IPS-20b (cell line): ENCODE results near the gene RASGEF1C.

Experiments used
- H3K27ac ChIP-seq: one replicate; pipeline ENCODE4 v1.5.1; 2013; ENCODE audit warnings: low read length
- H3K27me3 ChIP-seq: 2 replicates; pipeline ENCODE4 v1.6.1; 2013; ENCODE audit warnings: mild to moderate bottlenecking, low read length, inconsistent platforms; ENCODE audit not compliant: insufficient read depth
- H3K36me3 ChIP-seq: 2 replicates; pipeline ENCODE4 v1.6.1; 2013; ENCODE audit warnings: low read depth, mild to moderate bottlenecking, inconsistent platforms, low read length, moderate library complexity; ENCODE audit not compliant: insufficient read depth
- H3K4me1 ChIP-seq: 2 replicates; pipeline ENCODE4 v1.6.1; 2013; ENCODE audit warnings: mild to moderate bottlenecking, control low read depth, inconsistent platforms, low read length, moderate library complexity; ENCODE audit not compliant: insufficient read depth
- H3K4me3 ChIP-seq: 2 replicates; pipeline ENCODE4 v1.5.1; 2013; ENCODE audit warnings: mild to moderate bottlenecking, low read length, inconsistent platforms
- H3K9ac ChIP-seq: 2 replicates; pipeline ENCODE4 v1.6.1; 2013; ENCODE audit warnings: low read depth, mild to moderate bottlenecking, inconsistent platforms, low read length, moderate library complexity
- H3K9me3 ChIP-seq: 2 replicates; pipeline ENCODE4 v1.6.1; 2013; ENCODE audit warnings: mild to moderate bottlenecking, low read depth, low read length, inconsistent platforms; ENCODE audit not compliant: insufficient read depth

RASGEF1C gene

GRCh38 chr5:180119031-180119902, 89.7 kb downstream of the RASGEF1C start:
- no peaks in the 10 kb centered on the region for H3K27me3 ChIP-seq
- H3K36me3 ChIP-seq: no peaks in the 10 kb centered on the region
- no peak overlapping the region for H3K4me3 ChIP-seq
- no peak overlapping the region for H3K27ac ChIP-seq
- H3K9me3 ChIP-seq: no peaks in the 10 kb centered on the region
- no peaks in the 10 kb centered on the region for H3K4me1 ChIP-seq
- no peak overlapping the region for H3K9ac ChIP-seq

GRCh38 chr5:180118391-180118791, 90.6 kb downstream of the RASGEF1C start:
- Histone ChIP-seq H3K9me3 (no peaks in the 10 kb centered on the region), H3K27me3 (no peaks in the 10 kb centered on the region), H3K9ac (no peak overlapping the region)

GRCh38 chr5:180117000-180117725, 91.8 kb downstream of the RASGEF1C start:
- Histone ChIP-seq H3K4me3 (no peak overlapping the region), H3K27ac (no peak overlapping the region), H3K9me3 (no peaks in the 10 kb centered on the region), H3K36me3 (no peaks in the 10 kb centered on the region), H3K27me3 (no peaks in the 10 kb centered on the region), H3K4me1 (no peaks in the 10 kb centered on the region), H3K9ac (no peak overlapping the region)

More at GRCh38 chr5:180118391-180118791, 90.6 kb downstream of the RASGEF1C start:
- H3K4me1 ChIP-seq: no peaks in the 10 kb centered on the region
- no peaks in the 10 kb centered on the region for H3K36me3 ChIP-seq
- H3K4me3 ChIP-seq: no peak overlapping the region
- no peak overlapping the region for H3K27ac ChIP-seq

GRCh38 chr5:180116077-180116999, 92.7 kb downstream of the RASGEF1C start:
- Histone ChIP-seq H3K27ac (no peak overlapping the region), H3K9me3 (no peaks in the 10 kb centered on the region), H3K27me3 (no peaks in the 10 kb centered on the region), H3K4me1 (no peaks in the 10 kb centered on the region), H3K36me3 (no peaks in the 10 kb centered on the region), H3K9ac (no peak overlapping the region), H3K4me3 (no peak overlapping the region)

GRCh38 chr5:180115326-180116076, 93.5 kb downstream of the RASGEF1C start:
- H3K27ac ChIP-seq: no peak overlapping the region
- H3K4me3 ChIP-seq: no peak overlapping the region

GRCh38 chr5:180114304-180115003, 94.6 kb downstream of the RASGEF1C start:
- Histone ChIP-seq H3K4me1 (no peaks in the 10 kb centered on the region), H3K27ac (no peak overlapping the region), H3K9ac (no peak overlapping the region), H3K9me3 (no peaks in the 10 kb centered on the region), H3K27me3 (no peaks in the 10 kb centered on the region), H3K4me3 (no peak overlapping the region), H3K36me3 (no peaks in the 10 kb centered on the region)

More at GRCh38 chr5:180115326-180116076, 93.5 kb downstream of the RASGEF1C start:
- no peaks in the 10 kb centered on the region for H3K4me1 ChIP-seq
- H3K9me3 ChIP-seq: no peaks in the 10 kb centered on the region
- H3K27me3 ChIP-seq: no peaks in the 10 kb centered on the region
- no peaks in the 10 kb centered on the region for H3K36me3 ChIP-seq
- H3K9ac ChIP-seq: no peak overlapping the region

GRCh38 chr5:180113660-180114303, 95.2 kb downstream of the RASGEF1C start:
- Histone ChIP-seq H3K27me3 (no peaks in the 10 kb centered on the region), H3K9me3 (no peaks in the 10 kb centered on the region), H3K9ac (no peak overlapping the region), H3K27ac (no peak overlapping the region), H3K36me3 (no peaks in the 10 kb centered on the region), H3K4me1 (no peaks in the 10 kb centered on the region), H3K4me3 (no peak overlapping the region)

GRCh38 chr5:180112181-180112861, 96.7 kb downstream of the RASGEF1C start:
- Histone ChIP-seq H3K36me3 (no peaks in the 10 kb centered on the region), H3K9me3 (peaks cover 7% of the 10 kb centered on the region), H3K4me1 (no peaks in the 10 kb centered on the region), H3K9ac (no peak overlapping the region), H3K4me3 (no peak overlapping the region), H3K27me3 (no peaks in the 10 kb centered on the region), H3K27ac (no peak overlapping the region)

- H3K4me3 ChIP-seq: no peak overlapping the region
- no peaks in the 10 kb centered on the region for H3K36me3 ChIP-seq
- H3K9me3 ChIP-seq: peaks cover 16% of the 10 kb centered on the region
- no peak overlapping the region for H3K27ac ChIP-seq
- no peak overlapping the region for H3K9ac ChIP-seq
- H3K27me3 ChIP-seq: no peaks in the 10 kb centered on the region
- H3K4me1 ChIP-seq: no peaks in the 10 kb centered on the region
Measured at GRCh38 chr5:180111273-180112002, 97.6 kb downstream of the RASGEF1C start.
